SKM-1 (cell line): ENCODE measurements around the gene MC2R.
"Not testable (repeated sequence)": the region's sequence is repeated elsewhere in the genome, so short reads cannot be mapped to it uniquely, and the experiment has no call there.

Experiments
- DNase-seq: peaks from one replicate; lab custom pipeline; 2025; ENCODE audit not compliant: unreplicated experiment; lab: John Stamatoyannopoulos, UW

MC2R gene

DNA sequence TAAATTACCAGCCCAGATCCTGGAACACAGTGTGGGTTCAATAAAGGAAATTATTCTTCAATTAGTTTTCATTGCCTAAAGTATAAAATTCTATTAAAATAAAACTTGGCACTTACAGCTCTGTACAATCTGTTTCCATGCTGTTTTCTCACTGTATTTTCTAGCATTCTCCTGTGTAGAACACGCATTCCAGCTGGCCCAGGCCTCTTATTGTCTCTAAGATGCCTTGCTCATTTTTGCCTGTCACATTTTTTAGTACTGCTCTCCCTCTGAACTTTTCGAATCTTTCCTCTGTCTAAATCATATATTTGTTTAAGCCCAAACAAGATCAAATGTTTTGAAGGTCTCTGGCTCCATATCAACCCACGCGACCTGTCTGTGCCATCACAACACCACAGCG lies 20.8 kb downstream of the MC2R start:
- DNase-seq: no peak

DNA sequence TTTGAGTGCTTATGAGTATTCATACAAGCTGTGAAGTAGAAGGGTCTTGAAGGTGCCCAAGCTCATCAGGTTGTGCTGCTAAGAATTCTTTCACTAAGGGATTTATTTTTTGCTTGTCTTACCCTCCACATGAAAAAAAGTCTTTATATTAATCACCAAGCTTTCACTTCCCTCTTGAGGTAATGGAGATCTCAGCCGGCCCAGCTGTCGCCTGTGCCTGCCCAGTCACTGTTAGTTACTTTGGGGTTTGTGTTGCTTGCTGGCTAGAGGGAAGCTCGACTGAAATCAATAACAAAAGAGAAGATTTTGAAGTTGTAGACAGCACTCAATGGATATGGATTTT lies 21.9 kb downstream of the MC2R start:
- DNase-seq: no peak

DNA sequence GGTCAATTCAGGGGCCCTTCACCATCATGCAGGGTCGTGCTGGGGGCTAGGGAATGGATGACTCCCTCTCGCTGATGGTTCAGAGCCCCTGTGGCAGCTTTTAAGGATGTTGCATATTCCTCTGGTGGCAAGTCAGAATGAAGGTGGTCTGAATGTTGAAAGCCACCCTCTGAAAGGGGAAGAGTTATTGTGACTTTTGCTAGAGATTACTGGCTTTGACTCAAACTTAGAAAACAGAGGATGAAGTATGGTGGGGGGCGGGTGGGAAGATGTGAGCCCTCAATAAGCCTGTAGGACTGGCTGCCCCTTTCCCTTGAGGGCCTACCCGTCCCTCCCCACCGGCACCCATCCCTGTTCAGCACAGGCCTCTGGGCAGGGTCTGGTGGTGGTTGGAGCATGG lies 23.2 kb downstream of the MC2R start:
- DNase-seq: no peak

DNA sequence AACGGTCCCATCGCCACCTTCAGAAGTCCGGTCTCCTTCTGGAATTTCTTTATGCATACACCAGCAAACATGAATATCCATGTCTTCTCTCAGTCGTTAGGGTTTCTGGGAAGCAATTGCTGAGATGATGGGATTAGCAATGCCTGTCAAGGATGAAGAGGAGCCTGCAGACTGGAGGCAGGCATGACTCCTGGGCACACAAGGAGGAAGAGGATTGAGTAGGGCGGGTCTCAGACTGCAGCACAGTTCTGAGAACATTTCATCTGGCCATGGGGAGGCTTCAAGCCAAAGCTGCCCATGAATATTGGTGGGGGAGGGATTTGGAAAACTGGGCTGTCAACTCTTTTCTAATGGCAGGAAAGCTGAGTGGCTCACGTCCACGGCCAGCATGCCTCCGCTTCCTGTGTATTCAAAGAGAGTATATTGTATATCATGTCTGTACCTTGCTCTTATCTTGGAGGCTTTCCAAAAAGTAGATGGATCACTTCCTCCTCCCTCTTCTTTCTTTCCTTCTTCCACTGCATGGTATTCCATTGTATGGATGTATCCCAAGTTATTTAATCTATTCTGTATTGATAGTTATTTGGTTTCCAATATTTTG lies 24.5 kb downstream of the MC2R start:
- no peak for DNase-seq

DNA sequence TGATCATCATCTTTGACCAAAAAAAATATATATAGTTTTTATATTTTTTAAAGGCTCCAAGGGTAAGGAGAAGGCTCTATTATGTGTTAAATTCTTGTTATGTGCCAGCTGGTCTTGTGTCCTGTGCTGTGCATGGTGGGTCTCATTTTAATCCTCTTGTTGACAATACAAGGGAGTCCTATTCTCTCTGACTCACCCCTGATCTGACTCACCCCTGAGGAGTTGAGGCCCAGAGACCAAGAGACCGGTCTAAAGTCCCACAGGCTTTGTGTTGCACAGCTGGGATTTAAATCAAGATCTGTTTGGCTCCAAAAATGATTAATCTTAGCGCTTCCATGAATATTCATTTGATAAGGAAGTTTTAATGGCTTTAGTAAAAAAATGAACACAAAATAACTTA lies 25.7 kb downstream of the MC2R start:
- no peak for DNase-seq

DNA sequence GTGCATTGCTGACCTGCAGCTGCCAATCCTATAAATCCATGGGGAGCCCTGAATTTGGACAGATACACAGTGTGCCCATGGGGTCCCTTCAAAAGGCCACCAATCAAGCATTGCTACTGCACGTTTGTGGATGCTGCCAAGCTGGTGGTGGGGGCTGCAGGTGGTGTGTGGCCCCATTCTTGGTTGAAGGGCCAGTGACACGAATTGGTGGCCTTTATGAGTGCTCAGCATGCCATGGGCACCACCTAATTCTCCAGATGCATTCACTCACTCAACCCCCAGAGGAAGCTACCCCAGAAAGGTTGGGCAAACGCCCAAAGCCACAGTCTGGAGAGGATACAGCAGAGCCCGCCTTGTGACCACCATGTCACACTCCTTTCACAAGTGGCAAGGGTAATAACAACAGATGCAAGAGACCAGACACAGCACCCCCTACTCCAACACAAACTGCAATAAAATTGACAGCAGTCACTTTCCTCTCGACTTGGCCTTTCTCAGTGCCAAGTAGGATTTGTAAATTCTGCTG lies 27.1 kb downstream of the MC2R start:
- no peak for DNase-seq

DNA sequence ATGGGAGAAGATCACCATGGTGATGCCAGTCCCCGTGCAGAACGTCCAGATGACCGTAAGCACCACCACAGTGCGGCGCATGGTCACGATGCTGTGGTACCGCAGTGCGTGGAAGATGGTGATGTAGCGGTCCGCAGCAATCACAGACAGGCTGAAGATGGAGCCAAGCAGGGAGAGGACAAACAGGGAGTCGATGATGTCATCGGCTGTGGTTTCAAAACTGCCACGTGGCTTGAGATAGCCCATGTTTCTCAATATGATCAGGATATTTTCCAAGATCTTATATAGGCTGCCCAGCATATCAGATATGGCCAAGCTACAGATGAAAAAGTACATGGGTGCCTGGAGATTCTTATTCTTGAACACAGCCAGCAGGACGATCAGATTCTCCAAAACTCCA lies 30.3 kb downstream of the MC2R start:
- DNase-seq: no peak

DNA sequence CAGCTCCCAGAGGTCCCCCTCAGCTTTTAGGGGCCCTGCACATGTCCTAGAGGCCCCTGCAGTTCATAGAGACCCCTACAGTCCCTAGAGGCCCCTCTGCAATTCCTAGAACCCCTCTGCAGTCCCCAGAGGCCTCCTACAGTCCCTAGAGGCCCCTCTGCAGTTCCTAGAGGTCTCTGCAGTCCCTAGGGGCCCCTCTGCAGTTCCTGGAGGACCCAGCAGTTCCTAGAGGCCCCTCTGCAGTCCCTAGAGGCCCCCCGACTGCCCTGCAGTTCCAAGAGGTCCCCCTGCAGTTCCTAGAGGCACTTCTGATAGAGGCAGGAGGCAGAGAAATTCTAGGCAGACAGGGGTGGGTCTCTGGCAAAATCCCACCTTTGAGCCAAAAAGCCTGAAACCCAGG lies 35.4 kb downstream of the MC2R start:
- DNase-seq: no peak

DNA sequence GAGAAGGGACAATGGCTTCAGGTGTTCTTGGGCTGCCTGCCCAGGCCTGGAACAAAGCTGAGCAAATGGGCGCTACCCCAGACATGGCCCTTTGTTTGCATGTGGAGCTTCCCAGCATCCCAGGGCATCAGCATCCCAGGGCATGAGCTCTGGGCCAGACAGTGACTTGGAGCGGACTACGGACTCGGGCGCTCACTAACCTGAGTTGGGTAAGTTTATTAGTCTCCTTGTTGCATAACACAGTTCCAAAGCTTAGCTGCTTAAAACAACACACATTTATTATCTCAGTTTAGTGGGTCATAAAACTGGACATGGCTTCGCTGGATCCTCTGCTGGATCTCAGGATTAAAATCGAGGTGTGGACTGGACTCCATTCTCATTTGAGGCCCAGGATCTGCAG lies 35.8 kb downstream of the MC2R start:
- DNase-seq: no peak

DNA sequence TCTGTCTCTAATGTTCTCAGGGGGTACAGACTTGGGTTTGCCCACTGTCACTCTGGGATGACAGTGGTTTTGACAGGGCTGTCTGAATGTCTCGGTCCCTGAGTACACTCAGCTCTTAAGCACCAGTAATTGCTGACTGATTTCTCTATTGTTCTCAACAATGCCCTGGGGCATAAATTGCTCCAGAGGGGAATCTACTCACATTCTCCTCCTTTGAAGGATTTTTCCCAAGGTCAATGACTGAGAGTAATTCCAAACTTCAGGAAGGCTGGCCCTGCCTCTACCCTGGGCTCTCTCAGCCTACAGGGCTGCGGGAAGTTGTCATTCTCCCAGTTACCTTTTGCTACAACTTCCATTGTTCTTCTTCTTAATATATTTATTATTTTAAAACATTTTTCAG lies 36.5 kb downstream of the MC2R start:
- DNase-seq: no peak

DNA sequence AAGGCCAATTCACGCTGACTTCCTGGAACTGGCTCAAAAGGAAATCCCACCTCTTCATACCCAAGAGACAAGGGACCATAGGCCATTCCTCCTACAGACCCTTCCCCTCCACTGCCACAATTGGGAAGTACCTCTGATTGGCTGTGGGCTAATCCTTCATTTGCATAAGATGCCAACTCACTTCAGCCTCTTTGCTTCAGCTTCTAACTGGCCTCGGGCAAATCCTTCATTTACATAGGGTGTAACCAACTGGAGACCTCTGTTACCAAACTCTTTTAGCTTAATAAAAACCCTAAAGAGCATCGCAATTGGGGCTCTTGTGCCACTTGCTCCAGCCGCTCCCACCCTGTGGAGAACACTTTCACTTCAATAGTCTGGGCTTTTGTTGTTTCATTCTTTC lies 38.2 kb downstream of the MC2R start:
- no peak for DNase-seq

DNA sequence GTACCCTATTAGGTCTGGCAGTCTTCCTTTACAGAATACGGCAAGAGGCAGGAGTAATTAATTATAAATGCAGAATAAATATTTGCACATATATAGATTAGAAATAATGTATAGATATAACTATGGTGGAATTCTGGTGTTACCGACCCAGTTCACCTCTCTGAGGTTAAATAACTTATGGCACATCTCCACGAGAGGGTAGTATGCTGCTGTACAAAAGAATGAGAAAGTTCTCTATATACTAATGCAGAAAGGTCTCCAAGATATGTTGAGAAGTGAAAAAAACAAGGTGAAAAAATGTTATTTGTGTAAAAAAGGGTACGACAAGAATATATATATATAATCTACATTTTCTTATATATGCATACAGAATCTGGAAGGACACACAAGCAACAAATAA lies 40.8 kb downstream of the MC2R start:
- DNase-seq: no peak

DNA sequence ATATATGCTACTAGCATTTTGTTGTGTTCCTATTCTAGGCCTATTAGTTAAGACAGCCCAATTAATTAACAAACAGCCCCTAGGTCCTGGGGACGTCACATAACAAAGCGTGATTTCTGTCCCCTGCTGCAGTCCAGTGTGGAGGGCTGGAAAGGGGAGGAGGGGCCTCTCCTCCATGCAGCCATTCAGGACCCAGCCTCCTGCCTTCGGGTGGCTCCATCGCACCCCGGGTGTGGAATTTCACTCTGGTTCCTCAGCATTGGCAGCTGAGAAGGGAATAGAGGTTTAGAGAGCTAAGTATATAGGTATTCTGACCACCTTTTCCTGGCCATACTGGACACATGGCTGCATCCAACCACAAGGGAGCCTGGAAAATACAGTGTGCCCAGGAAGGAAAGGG lies 42.4 kb downstream of the MC2R start:
- no peak for DNase-seq

DNA sequence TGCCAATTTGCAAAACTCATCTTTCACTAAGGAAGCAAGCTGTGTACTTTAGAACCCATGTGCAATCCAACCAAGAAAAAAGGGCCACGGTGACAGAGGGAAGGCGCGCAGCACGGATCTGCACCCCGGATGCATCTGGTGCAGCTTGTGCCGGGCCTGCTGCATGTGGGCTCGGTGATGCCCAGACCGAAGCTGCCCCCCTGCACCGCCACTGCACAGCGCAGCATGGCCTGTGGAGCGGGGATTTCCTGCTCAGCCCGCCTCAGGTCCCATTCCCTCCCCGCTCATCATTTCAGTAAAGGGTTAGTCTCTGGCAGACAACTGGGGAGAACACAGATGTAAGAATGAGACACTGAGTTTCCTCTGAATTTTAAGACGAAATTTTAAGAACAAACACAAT lies 43.0 kb downstream of the MC2R start:
- DNase-seq: no peak

DNA sequence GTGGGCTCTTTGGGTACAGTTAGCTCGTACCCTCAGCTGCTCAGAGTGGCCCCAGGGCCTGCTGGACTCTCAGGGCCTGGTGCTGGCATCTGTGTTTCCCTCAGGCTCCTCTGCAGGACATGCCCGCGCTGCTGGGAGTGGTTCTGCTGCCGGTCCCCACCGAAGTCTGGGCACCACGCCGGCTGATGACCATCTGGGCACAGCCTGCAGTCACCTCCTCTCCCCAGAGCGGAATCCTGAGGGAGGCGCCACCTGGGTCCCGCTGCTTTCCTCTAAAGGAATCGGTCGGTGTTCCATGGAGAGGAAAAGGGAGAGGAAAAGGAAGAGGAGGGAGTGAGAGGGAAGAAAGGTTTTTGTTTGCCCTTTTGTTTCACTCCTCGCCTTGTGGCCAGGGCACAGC lies 43.6 kb downstream of the MC2R start:
- DNase-seq: no peak

DNA sequence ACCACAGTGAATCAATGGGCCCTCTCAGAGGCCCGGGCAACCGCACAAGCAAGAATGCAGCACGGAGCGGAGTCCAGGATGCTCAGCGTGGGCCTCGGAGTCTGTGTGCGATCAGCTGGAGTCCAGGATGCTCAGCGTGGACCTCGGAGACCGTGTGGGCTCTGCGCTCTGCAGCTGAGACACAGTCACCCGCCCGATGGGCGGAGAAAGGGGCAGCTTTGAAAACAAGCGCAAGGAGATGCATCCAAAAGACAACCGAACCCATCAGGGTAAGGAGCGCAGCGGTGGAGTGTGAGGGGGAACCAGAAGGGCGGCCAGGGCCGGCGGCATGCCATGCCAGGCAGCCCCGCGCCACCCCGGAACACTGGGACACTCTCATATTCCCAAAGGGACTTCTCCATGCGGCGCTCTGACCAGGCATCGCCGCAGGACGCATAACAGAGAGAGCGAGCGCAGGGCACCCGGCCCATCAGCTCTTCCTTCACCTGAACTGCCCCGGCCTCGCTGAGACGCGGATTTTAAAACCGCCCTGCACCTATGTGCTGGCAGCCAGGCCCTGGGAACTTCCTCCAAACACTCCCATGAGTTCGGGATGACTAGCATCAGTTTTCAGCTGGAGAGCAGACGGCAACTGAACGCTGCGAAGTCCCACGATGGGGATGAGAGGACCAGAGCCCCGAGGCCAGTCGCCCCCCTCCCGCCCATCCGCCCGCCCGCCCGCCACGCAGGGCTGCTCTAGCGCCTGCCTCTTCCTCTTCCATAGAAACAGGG lies 46.6 kb downstream of the MC2R start:
- no peak for DNase-seq

DNA sequence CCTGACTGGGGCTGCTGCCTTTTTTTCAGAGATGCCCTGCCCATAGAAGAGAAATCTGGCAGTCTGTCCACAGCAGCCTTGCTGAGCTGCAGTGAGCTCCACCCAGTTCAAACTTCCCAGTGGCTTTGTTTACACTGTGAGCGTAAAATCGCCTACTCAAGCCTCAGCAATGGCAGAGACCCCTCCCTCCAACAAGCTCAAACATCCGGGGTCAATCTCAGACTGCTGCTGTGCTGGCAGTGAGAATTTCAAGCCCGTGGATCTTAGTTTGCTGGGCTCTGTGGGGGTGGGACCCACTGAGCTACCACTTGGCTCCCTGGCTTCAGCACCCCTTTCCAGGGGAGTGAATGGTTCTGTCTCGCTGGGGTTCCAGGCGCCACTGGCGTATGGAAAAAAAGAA lies 52.4 kb downstream of the MC2R start:
- not testable (repeated sequence) for DNase-seq

DNA sequence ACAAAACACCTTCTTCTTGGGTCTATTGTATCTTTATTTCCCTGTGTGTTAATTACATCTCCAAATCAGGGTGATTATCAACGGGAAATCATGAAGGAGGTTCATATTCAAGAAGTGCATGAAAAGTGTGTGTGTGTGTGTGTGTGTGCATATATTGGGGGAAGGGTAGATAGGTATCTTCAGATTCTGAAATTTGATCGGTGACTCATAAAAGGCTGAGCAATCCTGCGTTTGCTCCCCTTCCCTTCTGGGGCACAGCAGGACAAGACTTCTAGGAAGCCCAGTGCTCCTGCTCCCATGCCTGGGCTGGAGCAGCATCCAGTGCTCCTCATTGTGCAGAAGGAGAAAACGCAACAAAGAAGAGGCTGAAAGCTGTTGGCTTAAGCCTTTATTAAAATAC lies 65.5 kb downstream of the MC2R start:
- DNase-seq: no peak

DNA sequence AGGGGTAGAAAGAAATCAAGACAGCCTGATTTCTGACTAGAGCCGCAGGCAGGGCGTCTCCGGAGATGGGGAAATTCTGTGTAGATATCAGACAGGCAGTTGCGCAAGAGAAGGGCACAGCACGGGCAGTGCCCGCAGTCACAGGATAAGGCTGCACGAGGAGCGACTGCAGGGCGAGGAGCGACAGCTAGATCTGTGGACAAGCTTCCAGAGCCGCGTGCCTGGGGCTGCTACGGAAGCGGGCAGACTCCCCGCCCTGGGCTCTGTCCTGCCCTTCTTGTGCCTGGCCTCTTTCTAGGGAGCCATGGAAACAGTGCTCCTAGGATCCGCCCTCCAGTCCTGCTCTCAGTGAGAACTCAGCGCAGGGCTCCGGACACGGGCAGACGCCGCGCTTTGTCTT lies 78.8 kb downstream of the MC2R start:
- no peak for DNase-seq

DNA sequence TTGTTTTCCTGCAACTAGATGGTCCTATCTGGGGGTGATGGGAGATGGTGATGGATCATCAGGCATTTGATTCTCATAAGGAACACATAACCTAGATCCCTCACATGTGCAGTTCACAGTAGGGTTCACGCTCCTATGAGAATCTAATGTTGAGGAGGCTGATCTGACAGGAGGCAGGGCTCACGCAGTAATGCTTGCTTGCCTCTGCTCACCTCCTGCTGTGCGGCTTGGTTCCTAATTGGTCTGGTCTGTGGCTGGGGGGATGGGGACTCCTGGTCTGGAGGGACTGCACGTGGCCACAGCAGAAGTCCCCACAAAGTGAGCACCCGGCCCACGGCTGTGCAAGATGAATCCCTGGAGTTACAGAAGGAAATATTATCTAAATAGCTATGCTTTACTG lies 80.1 kb downstream of the MC2R start:
- no peak for DNase-seq

DNA sequence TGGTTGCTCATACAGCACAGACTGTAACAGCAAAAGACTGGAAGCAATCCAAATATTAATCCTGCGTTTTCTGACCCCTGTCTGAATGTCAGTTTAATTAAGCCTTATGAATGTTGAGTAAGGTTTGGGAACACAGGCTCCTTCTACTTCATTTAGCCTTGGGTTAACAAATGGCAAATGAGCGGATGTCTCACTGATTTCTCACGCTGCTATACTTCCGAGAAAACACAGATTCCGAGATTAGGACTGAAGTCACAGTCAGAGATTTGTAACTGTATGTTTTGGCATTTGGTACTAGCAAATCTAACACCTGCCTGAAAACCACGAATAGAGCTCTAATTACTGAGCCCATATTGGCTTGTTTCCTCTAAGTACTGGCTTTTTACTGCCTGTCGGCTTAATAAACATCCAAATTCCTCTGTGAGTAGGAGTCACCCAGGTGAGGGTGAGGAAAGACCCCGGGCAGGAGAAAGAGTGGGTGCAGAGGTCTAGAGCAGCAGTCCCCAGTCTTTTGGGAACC lies 80.8 kb downstream of the MC2R start:
- DNase-seq: no peak
